Common myeloid progenitor, CD34-positive (primary cell): ENCODE data around the gene ABHD15.

Experiments used
- CTCF ChIA-PET: fragments of 350-600 bp; sonication (Branson Sonifier 250); formaldehyde crosslinking; loops from one replicate; lab custom pipeline; 2021; ENCODE audit warnings: antibody characterized with exemption; lab: Charles Lee
- POLR2A ChIA-PET: fragments of 350-600 bp; sonication (Branson Sonifier 250); formaldehyde crosslinking; loops from one replicate; lab custom pipeline; 2021; ENCODE audit warnings: antibody characterized with exemption; lab: Charles Lee
- DNase-seq, 3 donors: peaks; one replicate each; pipeline versions ENCODE4 v3.0.0 to v3.0.0-alpha.2; 2013
- H3K27ac ChIP-seq, 2 experiments: 1 replicate in 1 of 2; 2 replicates in 1 of 2; pipeline ENCODE4 v1.7.0; 2013; ENCODE audit warnings: inconsistent platforms in 2 of 2, low read length in 2 of 2, mild to moderate bottlenecking in 2 of 2, low read depth in 1 of 2, moderate library complexity in 1 of 2; ENCODE audit not compliant: severe bottlenecking in 2 of 2, insufficient read depth in 1 of 2, poor library complexity in 1 of 2
- H3K27me3 ChIP-seq, 5 experiments: replicated peaks in 2 of 5; 1 replicate in 3 of 5; 2 replicates in 2 of 5; pipeline versions ENCODE4 v1.6.1 to v1.7.0; 2013; ENCODE audit warnings: low read length in 4 of 5, mild to moderate bottlenecking in 2 of 5, moderate library complexity in 2 of 5, inconsistent platforms in 1 of 5; ENCODE audit not compliant: insufficient read depth in 5 of 5, control insufficient read depth in 4 of 5
- H3K36me3 ChIP-seq, 4 experiments: 1 replicate in 2 of 4; 2 replicates in 2 of 4; pipeline versions ENCODE4 v1.6.1 to v1.7.0; 2013; ENCODE audit warnings: low read length in 3 of 4, control low read depth in 1 of 4, mild to moderate bottlenecking in 1 of 4; ENCODE audit not compliant: control insufficient read depth in 4 of 4, insufficient read depth in 4 of 4
- H3K4me1 ChIP-seq, 4 experiments: 1 replicate in 3 of 4; 2 replicates in 1 of 4; pipeline versions ENCODE4 v1.6.1 to v1.7.1; 2013; ENCODE audit warnings: low read length in 3 of 4, mild to moderate bottlenecking in 3 of 4, control low read depth in 1 of 4, inconsistent platforms in 1 of 4, moderate library complexity in 1 of 4; ENCODE audit not compliant: control insufficient read depth in 4 of 4, insufficient read depth in 4 of 4; ENCODE audit errors: control extremely low read depth in 1 of 4
- H3K4me3 ChIP-seq, 7 experiments: 1 replicate in 4 of 7; 2 replicates in 3 of 7; pipeline versions ENCODE4 v1.5.1 to v1.7.0; 2013; ENCODE audit warnings: mild to moderate bottlenecking in 7 of 7, low read length in 6 of 7, moderate library complexity in 6 of 7, inconsistent platforms in 2 of 7, low read depth in 2 of 7, control low read depth in 1 of 7; ENCODE audit not compliant: insufficient read depth in 4 of 7, control insufficient read depth in 1 of 7; ENCODE audit errors: extremely low read depth in 1 of 7
- H3K9me3 ChIP-seq, 5 experiments: 1 replicate in 4 of 5; 2 replicates in 1 of 5; pipeline versions ENCODE4 v1.6.1 to v1.7.1; 2013; ENCODE audit warnings: low read length in 4 of 5, mild to moderate bottlenecking in 2 of 5, inconsistent platforms in 1 of 5, low read depth in 1 of 5, moderate library complexity in 1 of 5; ENCODE audit not compliant: control insufficient read depth in 4 of 5, insufficient read depth in 2 of 5; ENCODE audit errors: control extremely low read depth in 1 of 5
- WGBS: methylation state at CpG from one replicate; pipeline ENCODE4 v1.1.5; 2013; ENCODE audit not compliant: insufficient coverage; 5-methylcytosine and 5-hydroxymethylcytosine counted together

Gene ABHD15

DNA sequence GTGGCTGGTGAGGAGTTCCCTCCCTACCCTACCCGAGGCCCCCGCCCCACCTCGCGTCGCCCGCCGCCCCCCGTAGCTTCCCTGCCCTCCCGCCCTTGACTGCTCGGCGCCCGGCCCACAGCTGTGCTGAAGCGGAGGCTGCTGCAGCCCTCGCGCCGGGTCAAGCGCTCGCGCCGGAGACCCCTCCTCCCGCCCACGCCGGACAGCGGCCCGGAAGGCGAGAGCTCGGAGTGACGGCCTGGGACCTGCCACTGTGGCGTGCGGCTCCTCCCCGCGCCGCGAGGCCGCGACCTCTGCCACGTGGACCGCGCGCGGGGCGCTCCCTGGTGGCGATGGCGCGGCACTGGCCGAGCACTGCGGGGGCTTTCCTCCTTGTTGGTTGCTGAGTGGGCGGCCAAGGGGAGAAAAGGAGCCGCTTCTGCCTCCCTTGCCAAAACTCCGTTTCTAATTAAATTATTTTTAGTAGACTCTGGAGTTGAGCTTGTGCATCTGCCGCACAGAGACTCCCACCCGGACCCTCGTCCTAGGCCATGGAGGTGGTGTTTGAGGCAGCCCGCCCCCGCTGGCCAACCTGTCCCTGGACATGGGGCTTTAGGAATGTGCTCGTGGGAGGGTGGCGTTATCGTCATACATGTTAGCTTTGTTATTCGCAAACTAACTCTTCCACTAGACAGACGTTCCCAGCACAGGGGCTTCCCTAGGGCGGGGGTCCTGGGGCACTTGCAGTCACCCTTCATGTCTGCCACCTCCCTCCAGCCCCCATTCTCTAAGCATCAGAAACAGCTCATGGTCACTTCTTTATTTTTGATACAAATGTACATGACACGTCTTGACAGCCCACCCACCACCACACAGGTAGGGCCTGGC, 6.1 kb upstream of the ABHD15 start:
- Histone ChIP-seq H3K4me3 (peak overlapping the region in 1 of 7 experiments; percentile 2), H3K27me3 (no peaks in the 10 kb centered on the region), H3K27ac (no peak overlapping the region), H3K9me3 (no peaks in the 10 kb centered on the region), H3K36me3 (peaks cover 0 to 64% (median 44%) of the 10 kb centered on the region in 4 experiments), H3K4me1 (peaks cover 0 to 25% (median 19%) of the 10 kb centered on the region in 4 experiments)
- ChIA-PET CTCF (interaction anchor here (1.2 to 15.9 kb wide), 12 partner anchors 8 to 426 kb away, joined by 3 to 179 read pairs (median 10); partner anchors contain the start of gene ANKRD13B), POLR2A (no interaction called here)
- 45% methylated on average over 44 of the region's 62 CpGs for WGBS
- peak in 2 of 3 donors; percentile 73 to 75 for DNase-seq

DNA sequence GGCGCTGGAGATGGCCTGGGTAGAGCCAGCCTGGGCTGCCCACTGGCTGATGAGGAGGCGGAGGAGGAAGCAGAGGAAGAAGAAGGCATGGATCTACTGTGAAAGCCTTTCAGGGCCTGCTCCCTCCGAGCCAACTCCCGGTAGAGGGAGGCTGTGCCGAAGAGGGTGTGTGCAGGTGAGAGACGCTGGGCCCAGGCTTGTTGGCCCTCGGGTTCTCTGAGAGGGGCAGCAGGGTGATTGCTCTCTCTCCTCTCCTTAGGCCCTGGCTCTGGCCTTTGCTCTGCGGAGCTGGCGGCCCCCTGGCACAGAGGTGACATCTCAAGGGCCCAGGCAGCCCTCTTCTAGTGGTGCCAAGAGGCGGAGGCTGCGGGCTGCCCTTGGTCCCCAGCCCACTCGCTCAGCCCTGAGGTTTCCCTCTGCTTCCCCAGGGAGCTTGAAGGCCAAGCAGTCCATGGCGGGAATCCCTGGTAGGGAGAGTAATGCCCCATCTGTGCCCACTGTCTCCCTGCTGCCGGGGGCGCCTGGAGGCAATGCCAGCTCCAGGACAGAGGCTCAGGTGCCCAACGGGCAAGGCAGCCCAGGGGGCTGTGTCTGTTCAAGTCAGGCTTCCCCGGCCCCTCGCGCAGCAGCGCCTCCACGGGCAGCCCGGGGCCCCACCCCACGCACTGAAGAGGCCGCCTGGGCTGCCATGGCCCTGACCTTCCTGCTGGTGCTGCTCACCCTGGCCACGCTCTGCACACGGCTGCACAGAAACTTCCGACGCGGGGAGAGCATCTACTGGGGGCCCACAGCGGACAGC, 5.2 kb upstream of the ABHD15 start:
- peaks cover 0 to 55% (median 38%) of the 10 kb centered on the region in 4 experiments for H3K36me3 ChIP-seq
- POLR2A ChIA-PET: no interaction called here
- 84% methylated on average over 23 of the region's 30 CpGs for WGBS
- no peaks in the 10 kb centered on the region for H3K9me3 ChIP-seq
- H3K4me1 ChIP-seq: peaks cover 0 to 32% (median 26%) of the 10 kb centered on the region in 4 experiments
- no peak overlapping the region for H3K4me3 ChIP-seq
- H3K27me3 ChIP-seq: no peaks in the 10 kb centered on the region
- DNase-seq: no peak
- no peak overlapping the region for H3K27ac ChIP-seq
- CTCF ChIA-PET: interaction anchor here (0.9 to 15.9 kb wide), 11 partner anchors 9 to 202 kb away, joined by 3 to 179 read pairs (median 11); partner anchors contain the start of gene ANKRD13B

DNA sequence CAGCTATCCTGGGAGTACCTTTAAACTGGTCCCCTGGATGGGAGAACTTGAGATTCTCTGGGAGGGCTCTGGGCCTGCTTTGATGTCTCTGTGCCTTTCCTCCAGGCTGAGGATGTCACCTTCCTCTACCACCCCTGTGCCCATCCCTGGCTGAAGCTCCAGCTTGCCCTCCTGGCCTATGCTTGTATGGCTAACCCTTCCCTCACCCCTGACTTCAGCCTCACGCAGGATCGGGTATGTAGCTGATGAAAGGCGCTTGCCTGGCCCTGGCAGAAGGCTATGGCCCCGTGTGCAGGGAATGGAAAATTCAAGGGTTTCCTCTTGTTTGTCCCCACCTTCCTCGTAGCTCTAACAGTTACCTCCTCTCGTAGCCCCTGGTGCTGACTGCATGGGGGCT, 4.6 kb upstream of the ABHD15 start:
- ChIA-PET CTCF (interaction anchor here (0.9 to 15.9 kb wide), 8 partner anchors 10 to 45 kb away, joined by 3 to 179 read pairs (median 18); partner anchors contain the start of gene ANKRD13B), POLR2A (no interaction called here)
- Histone ChIP-seq H3K27me3 (no peaks in the 10 kb centered on the region), H3K4me3 (no peak overlapping the region), H3K4me1 (peaks cover 0 to 35% (median 27%) of the 10 kb centered on the region in 4 experiments), H3K9me3 (no peaks in the 10 kb centered on the region), H3K27ac (no peak overlapping the region), H3K36me3 (peaks cover 0 to 49% (median 32%) of the 10 kb centered on the region in 4 experiments)
- DNase-seq: no peak
- 92% methylated on average over 6 of the region's 6 CpGs for WGBS

DNA sequence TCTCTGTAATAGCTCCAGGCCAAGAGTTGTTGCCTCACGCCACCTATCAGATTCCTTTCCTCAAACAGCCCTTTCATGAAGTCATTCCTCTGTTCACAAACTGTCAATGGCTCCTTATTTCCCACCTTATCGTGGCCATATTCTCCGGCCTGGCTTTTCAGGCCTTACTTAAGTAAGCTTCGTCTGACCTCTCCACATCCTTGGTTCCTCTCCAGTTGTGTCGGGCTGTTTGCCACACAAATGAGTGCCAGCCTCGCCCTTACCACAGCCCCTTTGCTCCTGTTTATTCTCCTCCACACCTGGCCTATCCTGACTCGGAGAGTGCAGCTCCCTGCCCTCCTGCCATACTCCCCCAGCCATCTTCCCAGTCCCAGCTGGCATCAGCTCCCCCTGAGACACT, 3.7 kb upstream of the ABHD15 start:
- CTCF ChIA-PET: interaction anchor here (1.0 to 5.9 kb wide), 9 partner anchors 9 to 200 kb away, joined by 3 to 36 read pairs (median 5); partner anchors contain the start of gene ANKRD13B
- Histone ChIP-seq H3K4me1 (peaks cover 0 to 44% (median 37%) of the 10 kb centered on the region in 4 experiments), H3K27ac (no peak overlapping the region), H3K4me3 (no peak overlapping the region), H3K36me3 (peaks cover 0 to 40% (median 26%) of the 10 kb centered on the region in 4 experiments), H3K9me3 (no peaks in the 10 kb centered on the region), H3K27me3 (no peaks in the 10 kb centered on the region)
- DNase-seq: no peak
- 97% methylated on average over 7 of the region's 7 CpGs for WGBS
- POLR2A ChIA-PET: no interaction called here

DNA sequence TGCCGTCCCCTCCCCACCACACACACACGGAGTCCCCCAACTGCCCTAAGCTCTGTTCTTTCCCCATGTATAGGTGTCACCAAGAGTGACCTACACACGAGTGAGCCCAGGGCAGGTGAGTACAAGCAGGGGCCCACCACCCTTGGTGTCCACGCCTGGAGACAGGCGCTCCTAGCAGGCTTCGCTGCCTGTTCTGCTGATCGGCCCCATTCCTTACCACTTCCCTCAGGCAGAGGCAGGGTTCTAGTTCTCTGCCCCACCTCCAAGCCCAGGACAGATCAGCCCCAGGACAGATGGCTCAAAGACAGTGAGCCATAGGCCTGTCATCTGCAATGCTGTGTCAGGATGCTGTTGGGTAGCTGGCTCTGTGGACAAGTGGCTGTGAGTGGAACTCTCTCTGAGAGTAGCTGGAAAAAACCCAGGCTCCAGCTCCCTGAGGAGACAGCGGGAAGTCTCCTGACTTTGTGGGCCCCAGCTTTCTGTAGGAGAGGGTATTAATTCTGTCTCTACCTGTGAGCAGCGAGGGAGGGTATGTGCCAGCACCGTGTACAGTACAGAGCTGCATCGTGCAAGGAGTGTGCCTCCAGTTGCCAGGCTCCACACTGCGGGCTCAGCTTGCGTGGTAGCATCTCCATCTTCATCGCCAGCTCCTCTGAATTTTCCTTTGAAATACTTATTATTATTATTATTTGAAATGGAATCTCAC, 2.6 kb upstream of the ABHD15 start:
- H3K9me3 ChIP-seq: no peaks in the 10 kb centered on the region
- H3K27me3 ChIP-seq: no peaks in the 10 kb centered on the region
- H3K27ac ChIP-seq: peak overlapping the region; percentile 54 to 81
- peaks cover 0 to 28% (median 18%) of the 10 kb centered on the region in 4 experiments for H3K36me3 ChIP-seq
- peak overlapping the region; percentile 23 to 91 (median 77) for H3K4me3 ChIP-seq
- DNase-seq: no peak
- 57% methylated on average over 5 of the region's 14 CpGs for WGBS
- CTCF ChIA-PET: interaction anchor here (0.6 to 5.9 kb wide), 15 partner anchors 9 to 199 kb away, joined by 3 to 36 read pairs (median 4); partner anchors contain the start of gene ANKRD13B
- H3K4me1 ChIP-seq: peaks cover 1 to 55% (median 42%) of the 10 kb centered on the region in 4 experiments
- POLR2A ChIA-PET: interaction anchor here (0.6 kb wide), 1 partner anchor 51 kb away, joined by 3 read pairs; no protein-coding TSS in a partner anchor
